Measurements from ENCODE around the gene DNHD1. TPM values are rescaled to one million over a fixed set of nuclear protein-coding genes. Genes with fewer than 3 reads are reported as not detected.
A peak's percentile ranks its signal among the peaks of the same experiment; 100 is the strongest.

The DNHD1 gene
- total and polyA plus RNA-seq, 9 of the 15 experiments (the other 6 are each of a cell fraction or from before 2014, with no cell fraction given) = 0.82 to 9.7 (median 3.8) TPM

- TF ChIP-seq KAT8 (IDR thresholded peaks at IDR 0.05; ENCODE audit: low read depth) = no peak
- no peak for TF ChIP-seq E4F1 (CRISPR knock-in tag; IDR thresholded peaks at IDR 0.05; ENCODE audit: borderline replicate concordance)
Measured at GRCh38 chr11:6489306-6489705, 7.8 kb upstream of the DNHD1 start (continued).

GRCh38 chr11:6498121-6498520, 1.0 kb downstream of the DNHD1 start:
- Histone ChIP-seq H3K27me3 (ENCODE audit: control insufficient read depth in 2 of 2, insufficient read depth in 2 of 2, low read length in 2 of 2) (no peaks in the 10 kb centered on the region), H3K9me3 (replicated peaks; ENCODE audit: control insufficient read depth, insufficient read depth, low read depth, low read length) (no peaks in the 10 kb centered on the region), H3K27ac (ENCODE audit: extremely low read depth, low read depth, low read length) (no peak overlapping the region), H3K9me1 (ENCODE audit: control insufficient read depth, insufficient read depth, low read length) (no peaks in the 10 kb centered on the region), H3K36me3 (ENCODE audit: control insufficient read depth, insufficient read depth, low read length) (peaks cover 39% of the 10 kb centered on the region; the same call in 2 of the 3 replicates), H3K4me2 (ENCODE audit: insufficient read depth, low read length) (no peak overlapping the region), H3K9ac (ENCODE audit: insufficient read depth in 1 of 2, low read depth in 2 of 2, low read length in 2 of 2) (peak overlapping the region in 1 of 2 experiments; percentile 60; a peak in 1 of 4 replicates), H3K4me1 (replicated peaks in 1 of 2; ENCODE audit: control insufficient read depth in 2 of 2, insufficient read depth in 2 of 2, low read length in 2 of 2) (no peaks in the 10 kb centered on the region), H3K4me3 (no peak overlapping the region), H4K20me1 (replicated peaks; ENCODE audit: control insufficient read depth, insufficient read depth, low read length) (peaks cover 4% of the 10 kb centered on the region; the same call in 1 of the 2 replicates), H2AFZ (ENCODE audit: low read depth, low read length) (no peak overlapping the region), H3K79me2 (ENCODE audit: control insufficient read depth, insufficient read depth, low read length) (no peaks in the 10 kb centered on the region)
- CTCF ChIA-PET (ENCODE audit: low intra/inter-chr PET ratio) = no interaction called here
- ATAC-seq (no peak), FAIRE-seq (no peak), DNase-seq (ENCODE audit: extremely low read depth in 1 of 4, low spot score in 3 of 4) (no peak)
- in situ Hi-C loops (cut with MboI) (no loop called here), intact Hi-C loops (cut with micrococcal nuclease) (no loop called here)
- POLR2A ChIA-PET = interaction anchor here (0.6 to 5.1 kb wide), 8 partner anchors 10 to 119 kb away, joined by 3 to 33 read pairs (median 3); no protein-coding TSS in a partner anchor
- TF ChIP-seq SMAD4 (CRISPR knock-in tag; conservative IDR thresholded peaks at IDR 0.05) (no peak), CTBP1 (IDR thresholded peaks at IDR 0.05; ENCODE audit: borderline replicate concordance) (no peak), NBN (IDR thresholded peaks at IDR 0.05; ENCODE audit: low read depth) (no peak)
- no TSS peak for BruUV-seq (replicated peaks)
- 66% methylated on average over 5 of the region's 7 CpGs for WGBS (ENCODE audit: insufficient coverage, low coverage, missing lambda C conversion rate)
